ENCODE measurements around the gene SLC27A5. TPM values are rescaled to one million over a fixed set of nuclear protein-coding genes. Genes with fewer than 3 reads are reported as not detected.

Gene SLC27A5, protein sequence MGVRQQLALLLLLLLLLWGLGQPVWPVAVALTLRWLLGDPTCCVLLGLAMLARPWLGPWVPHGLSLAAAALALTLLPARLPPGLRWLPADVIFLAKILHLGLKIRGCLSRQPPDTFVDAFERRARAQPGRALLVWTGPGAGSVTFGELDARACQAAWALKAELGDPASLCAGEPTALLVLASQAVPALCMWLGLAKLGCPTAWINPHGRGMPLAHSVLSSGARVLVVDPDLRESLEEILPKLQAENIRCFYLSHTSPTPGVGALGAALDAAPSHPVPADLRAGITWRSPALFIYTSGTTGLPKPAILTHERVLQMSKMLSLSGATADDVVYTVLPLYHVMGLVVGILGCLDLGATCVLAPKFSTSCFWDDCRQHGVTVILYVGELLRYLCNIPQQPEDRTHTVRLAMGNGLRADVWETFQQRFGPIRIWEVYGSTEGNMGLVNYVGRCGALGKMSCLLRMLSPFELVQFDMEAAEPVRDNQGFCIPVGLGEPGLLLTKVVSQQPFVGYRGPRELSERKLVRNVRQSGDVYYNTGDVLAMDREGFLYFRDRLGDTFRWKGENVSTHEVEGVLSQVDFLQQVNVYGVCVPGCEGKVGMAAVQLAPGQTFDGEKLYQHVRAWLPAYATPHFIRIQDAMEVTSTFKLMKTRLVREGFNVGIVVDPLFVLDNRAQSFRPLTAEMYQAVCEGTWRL
- 3.0 and 4.5 TPM in 2 replicates for total RNA-seq

DNA sequence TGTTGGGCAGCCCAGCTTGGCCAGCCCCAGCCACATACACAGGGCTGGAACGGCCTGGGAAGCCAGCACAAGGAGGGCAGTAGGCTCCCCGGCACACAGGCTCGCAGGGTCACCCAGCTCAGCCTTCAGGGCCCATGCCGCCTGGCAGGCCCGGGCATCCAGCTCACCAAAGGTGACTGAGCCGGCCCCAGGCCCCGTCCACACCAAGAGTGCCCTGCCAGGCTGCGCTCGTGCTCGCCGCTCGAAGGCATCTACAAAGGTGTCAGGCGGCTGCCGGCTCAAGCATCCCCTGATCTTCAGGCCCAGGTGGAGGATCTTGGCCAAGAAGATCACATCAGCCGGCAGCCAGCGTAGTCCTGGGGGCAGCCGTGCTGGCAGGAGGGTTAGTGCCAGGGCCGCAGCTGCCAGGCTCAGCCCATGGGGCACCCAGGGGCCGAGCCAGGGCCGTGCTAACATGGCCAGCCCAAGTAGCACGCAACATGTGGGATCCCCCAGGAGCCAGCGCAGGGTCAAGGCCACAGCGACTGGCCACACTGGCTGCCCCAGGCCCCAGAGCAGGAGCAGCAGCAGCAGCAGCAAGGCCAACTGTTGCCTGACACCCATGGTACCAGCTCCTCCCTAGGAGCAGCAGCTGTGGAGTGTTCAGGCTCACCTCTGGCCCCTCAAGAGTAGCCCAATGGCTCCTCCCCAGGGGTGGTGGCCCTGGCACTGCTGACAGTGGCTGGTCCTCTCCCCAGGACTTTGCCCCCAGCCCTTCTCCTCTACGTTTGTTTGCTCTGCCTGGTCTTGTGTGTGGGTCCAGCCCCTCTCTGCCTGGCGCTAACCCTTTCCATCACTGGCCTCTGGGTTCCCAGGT lies at the start of gene SLC27A5:
SLC27A5 (minus strand) TSS at position 640 of the 856 bp plus-strand sequence; CDS start at position 603, 37 bp downstream.
- no peak for DNase-seq (ENCODE audit: low read depth)
- H3K4me3 ChIP-seq (ENCODE audit: low read depth, low read length): no peak within 1 kb of the TSS

DNA sequence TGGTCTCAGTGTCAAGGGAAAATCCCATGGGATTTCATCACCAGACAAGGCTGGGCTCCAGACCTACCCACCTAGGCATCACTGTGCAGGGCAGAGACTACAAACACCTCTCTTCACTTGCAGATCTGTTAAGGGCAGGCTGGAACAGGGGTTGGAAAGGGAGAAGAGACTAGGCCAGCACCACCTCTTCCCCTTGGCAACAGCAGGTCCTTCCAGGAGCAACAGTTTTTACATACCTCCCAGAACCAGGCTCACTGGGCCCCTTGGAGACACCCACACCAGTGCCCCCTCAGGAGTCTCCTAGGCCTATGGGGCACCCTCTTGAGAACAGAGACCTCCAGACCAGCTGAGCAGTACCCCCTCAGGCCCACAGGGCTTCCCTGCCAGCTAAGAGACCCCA lies 49.1 kb upstream of the SLC27A5 start:
- TF ChIP-seq, protein P1, sequence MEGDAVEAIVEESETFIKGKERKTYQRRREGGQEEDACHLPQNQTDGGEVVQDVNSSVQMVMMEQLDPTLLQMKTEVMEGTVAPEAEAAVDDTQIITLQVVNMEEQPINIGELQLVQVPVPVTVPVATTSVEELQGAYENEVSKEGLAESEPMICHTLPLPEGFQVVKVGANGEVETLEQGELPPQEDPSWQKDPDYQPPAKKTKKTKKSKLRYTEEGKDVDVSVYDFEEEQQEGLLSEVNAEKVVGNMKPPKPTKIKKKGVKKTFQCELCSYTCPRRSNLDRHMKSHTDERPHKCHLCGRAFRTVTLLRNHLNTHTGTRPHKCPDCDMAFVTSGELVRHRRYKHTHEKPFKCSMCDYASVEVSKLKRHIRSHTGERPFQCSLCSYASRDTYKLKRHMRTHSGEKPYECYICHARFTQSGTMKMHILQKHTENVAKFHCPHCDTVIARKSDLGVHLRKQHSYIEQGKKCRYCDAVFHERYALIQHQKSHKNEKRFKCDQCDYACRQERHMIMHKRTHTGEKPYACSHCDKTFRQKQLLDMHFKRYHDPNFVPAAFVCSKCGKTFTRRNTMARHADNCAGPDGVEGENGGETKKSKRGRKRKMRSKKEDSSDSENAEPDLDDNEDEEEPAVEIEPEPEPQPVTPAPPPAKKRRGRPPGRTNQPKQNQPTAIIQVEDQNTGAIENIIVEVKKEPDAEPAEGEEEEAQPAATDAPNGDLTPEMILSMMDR (IDR thresholded peaks at IDR 0.05; ENCODE audit: insufficient read depth, low read depth, low read length): no peak
- no peak for DNase-seq (ENCODE audit: low read depth)
- no peak overlapping the region for H3K4me3 ChIP-seq (ENCODE audit: low read depth, low read length)

More for the DNA sequence above, at the start of gene SLC27A5:
- TF ChIP-seq, protein P1 (IDR thresholded peaks at IDR 0.05; ENCODE audit: insufficient read depth, low read depth, low read length): no peak

DNA sequence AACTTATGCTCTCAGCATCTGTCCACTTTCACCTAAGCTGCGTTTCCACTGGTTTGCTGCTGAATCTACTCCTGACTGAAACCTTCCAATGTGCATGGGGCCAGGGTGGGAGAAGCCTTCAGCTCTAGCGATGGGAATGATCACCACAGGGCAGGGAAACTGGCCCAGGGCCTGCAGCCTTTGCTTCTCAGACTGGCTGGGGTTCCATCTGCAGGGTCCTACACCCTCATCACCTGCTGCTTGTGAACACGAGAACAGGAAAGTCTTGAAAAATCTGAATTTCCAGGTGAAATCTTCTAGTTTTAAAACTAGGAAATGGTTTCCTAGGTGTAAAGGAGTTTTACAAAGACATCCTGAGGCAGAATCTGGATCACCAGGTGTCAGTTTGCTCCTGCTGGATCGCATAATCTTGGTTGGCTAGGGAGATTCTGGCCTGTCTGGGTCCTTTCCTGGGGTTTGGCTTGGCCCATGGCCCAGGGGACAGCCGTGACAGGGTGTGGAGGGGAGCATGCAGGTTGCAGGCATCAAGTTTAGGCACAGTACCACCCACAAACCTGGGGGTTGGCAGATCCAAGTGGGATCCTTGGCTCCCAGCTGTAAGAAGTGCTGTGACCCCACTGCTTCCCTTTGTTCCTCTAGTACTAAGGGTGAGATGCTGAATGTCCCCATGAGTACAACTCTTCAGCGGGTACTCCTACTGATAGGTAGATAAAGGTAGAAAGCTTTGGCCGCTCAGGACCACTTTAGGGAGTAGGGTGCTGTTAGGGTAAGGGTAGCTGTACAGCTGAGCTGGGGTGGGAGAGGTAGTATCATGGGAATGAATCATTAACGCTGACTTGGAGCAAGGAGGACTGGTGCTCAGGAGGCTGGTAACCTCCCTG lies 48.5 kb upstream of the SLC27A5 start:
- no peak for DNase-seq (ENCODE audit: low read depth)
- peak overlapping the region; percentile 98 for H3K4me3 ChIP-seq (ENCODE audit: low read depth, low read length)
- TF ChIP-seq, protein P1 (IDR thresholded peaks at IDR 0.05; ENCODE audit: insufficient read depth, low read depth, low read length): no peak

DNA sequence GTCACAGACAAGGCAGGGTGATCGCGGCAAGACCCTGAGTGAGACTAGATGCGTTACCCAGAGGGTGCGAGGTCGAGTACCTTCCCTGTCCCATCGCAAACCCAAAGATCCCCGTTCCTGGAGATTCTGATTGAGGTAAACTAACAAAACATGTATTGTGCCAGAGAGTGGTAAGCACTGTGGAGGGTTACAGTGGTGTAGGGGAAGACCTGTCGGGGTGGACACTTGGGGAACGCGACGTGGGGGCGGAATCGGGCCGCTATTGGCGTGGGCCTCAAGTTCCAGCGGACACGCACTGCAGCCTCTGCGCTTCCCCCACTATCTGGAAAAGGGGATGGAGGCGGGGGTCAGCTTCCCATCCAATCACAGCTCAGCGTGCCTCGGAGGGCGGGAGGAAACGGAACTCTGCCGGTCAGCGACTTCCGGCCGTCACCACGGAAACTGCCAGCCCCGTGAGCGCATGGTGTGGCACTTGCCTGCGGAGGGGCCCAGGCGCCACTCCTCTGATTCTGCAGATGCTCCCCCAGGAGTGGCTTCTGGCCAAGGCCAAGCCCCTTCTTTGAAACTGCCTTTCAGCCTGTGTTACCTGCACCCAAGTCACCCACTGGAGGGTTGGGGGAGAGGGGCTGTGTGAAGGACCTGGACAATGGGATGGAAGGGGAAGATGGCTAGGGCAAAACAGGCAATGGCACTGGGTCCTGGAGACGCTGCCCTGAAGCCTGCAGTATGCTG lies 47.6 kb upstream of the SLC27A5 start:
- peak; percentile 94 for DNase-seq (ENCODE audit: low read depth)
- peak overlapping the region; percentile 98 for H3K4me3 ChIP-seq (ENCODE audit: low read depth, low read length)

DNA sequence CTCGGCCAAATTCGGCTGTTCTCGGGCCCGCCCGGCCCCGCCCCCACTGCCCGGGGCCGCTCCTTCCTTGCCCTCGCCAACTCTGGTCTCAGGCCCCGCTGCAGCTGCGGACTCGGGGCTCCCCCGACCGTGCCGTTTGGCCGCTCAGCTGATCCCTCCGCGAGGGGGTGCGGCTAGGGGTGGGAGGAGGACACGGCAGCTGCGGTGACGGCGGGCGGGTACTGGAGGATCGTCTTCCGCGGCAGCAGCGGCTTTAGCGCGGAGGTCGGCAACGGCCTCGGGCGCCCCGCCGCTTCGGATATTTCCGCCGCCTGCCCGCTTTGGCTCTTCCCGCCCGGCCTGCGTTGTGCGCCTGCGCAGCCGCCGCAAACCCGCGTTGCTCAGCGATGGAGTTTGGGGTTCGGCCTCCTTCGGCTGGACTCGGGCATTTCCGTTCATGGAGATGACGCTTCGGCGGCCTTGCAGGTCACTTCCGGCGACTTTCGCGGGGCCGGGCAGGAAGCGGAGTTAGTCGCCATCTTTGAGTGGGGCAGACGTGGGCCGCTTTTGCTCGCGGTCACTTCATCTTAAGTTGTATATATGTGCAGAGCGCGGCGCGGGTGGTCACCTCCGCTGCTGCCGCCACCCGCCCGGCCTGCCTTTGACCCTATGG lies 47.0 kb upstream of the SLC27A5 start:
- TF ChIP-seq, protein P1 (IDR thresholded peaks at IDR 0.05; ENCODE audit: insufficient read depth, low read depth, low read length): no peak
- peak overlapping the region; percentile 98 for H3K4me3 ChIP-seq (ENCODE audit: low read depth, low read length)
- DNase-seq (ENCODE audit: low read depth): peak; percentile 99

More for the DNA sequence above, 47.6 kb upstream of the SLC27A5 start:
- TF ChIP-seq, protein P1 (IDR thresholded peaks at IDR 0.05; ENCODE audit: insufficient read depth, low read depth, low read length): no peak

Data from fibroblast of villous mesenchyme (primary cell).